Breast epithelium (tissue), 3 donors: ENCODE results near the gene KIAA0232.

Source experiments
- CTCF ChIP-seq, 3 donors: fragments of 450-650 bp; IDR thresholded peaks; one replicate each; pipeline ENCODE4 v1.5.1; 2016 to 2017; ENCODE audit warnings: antibody characterized with exemption in 3 of 3, mild to moderate bottlenecking in 3 of 3, moderate library complexity in 3 of 3
- POLR2A ChIP-seq: fragments of 450-650 bp; IDR thresholded peaks from one replicate; pipeline ENCODE4 v1.6.1; 2016; ENCODE audit warnings: antibody characterized with exemption, mild to moderate bottlenecking, moderate library complexity

GRCh38 chr4:6849691-6850090, 67.2 kb downstream of the KIAA0232 start:
- TF ChIP-seq CTCF (IDR thresholded peaks at IDR 0.05) (no peak), POLR2A (no peak)
